ENCODE data around the gene CNKSR3.

GRCh38 chr6:154539593-154540269, 29.2 kb upstream of the CNKSR3 start:
- TF ChIP-seq EZH2 (IDR thresholded peaks at IDR 0.05) (no peak), POLR2AphosphoS5 (IDR thresholded peaks at IDR 0.05; ENCODE audit: borderline replicate concordance, low read depth, low read length) (no peak), FOXP2 (optimal IDR thresholded peaks at IDR 0.05; ENCODE audit: control extremely low read depth, extremely low read length, insufficient read depth) (no peak)
